Spleen (tissue), 7 donors: ENCODE data around the gene HOXA13.

Experiments
- CTCF ChIP-seq, 11 experiments: fragments of 200-600 bp in 7 of 11; fragments of 450-650 bp in 4 of 11; sonication (generic) in 4 of 11; IDR thresholded peaks in 8 of 11; conservative IDR thresholded peaks in 3 of 11; 1 replicate in 7 of 11; 2 replicates in 4 of 11; pipeline versions ENCODE4 v1.4.0 to v1.8.0; 2016 to 2021; ENCODE audit warnings: antibody characterized with exemption in 11 of 11, inconsistent platforms in 4 of 11, mild to moderate bottlenecking in 1 of 11
- POLR2A ChIP-seq, 3 donors: fragments of 450-650 bp; IDR thresholded peaks; one replicate each; pipeline ENCODE4 v1.5.1; 2017; ENCODE audit warnings: antibody characterized with exemption in 3 of 3, mild to moderate bottlenecking in 1 of 3
- POLR2AphosphoS5 ChIP-seq, 3 donors: sonication (generic); formaldehyde crosslinking; IDR thresholded peaks; one replicate each; pipeline ENCODE4 v1.5.1; 2017; ENCODE audit warnings: antibody characterized with exemption in 3 of 3
- donor health status: DM: no; HTN: no; CAD: no; lungs with moderate emphysema.
- donor health status: DM: no; HTN: no; CAD: no.
- donor health status: DM: no; HTN: no; CAD: no.

GRCh38 chr7:27166531-27167505 lies 33.1 kb downstream of the HOXA13 start:
- TF ChIP-seq CTCF (IDR thresholded peaks at IDR 0.05 in 8 of 11, conservative IDR thresholded peaks at IDR 0.05 in 3 of 11) (no peak), POLR2AphosphoS5 (IDR thresholded peaks at IDR 0.05) (no peak), POLR2A (IDR thresholded peaks at IDR 0.05) (no peak)
